ENCODE results near the gene RAB3GAP2.
"Not testable (repeated sequence)": the region's sequence is repeated elsewhere in the genome, so short reads cannot be mapped to it uniquely, and the experiment has no call there.

The RAB3GAP2 gene

GRCh38 chr1:220269036-220269435 lies 3.2 kb downstream of the RAB3GAP2 start:
- TF ChIP-seq SPI1 (IDR thresholded peaks at IDR 0.05; ENCODE audit: low read depth, low read length) = no peak
- TF ChIP-seq POLR2A (IDR thresholded peaks at IDR 0.05; ENCODE audit: low read depth, low read length) = no peak
- no peak for TF ChIP-seq POLR2AphosphoS5 (IDR thresholded peaks at IDR 0.05; ENCODE audit: low read depth, low read length)
- no peak for TF ChIP-seq POU2F2 (IDR thresholded peaks at IDR 0.05; ENCODE audit: low read depth, low read length)
- TF ChIP-seq TAF1 (IDR thresholded peaks at IDR 0.05; ENCODE audit: low read depth, low read length) = no peak
- no peak for TF ChIP-seq PAX5 (IDR thresholded peaks at IDR 0.05; ENCODE audit: insufficient read depth, low read length, severe bottlenecking)
- DNase-seq (ENCODE audit: insufficient read length, low spot score) = no peak
- no peak for FAIRE-seq

GRCh38 chr1:220267630-220268029 lies 4.6 kb downstream of the RAB3GAP2 start:
- no peak for FAIRE-seq
- TF ChIP-seq POLR2A (IDR thresholded peaks at IDR 0.05; ENCODE audit: low read depth, low read length) = no peak
- TF ChIP-seq SPI1 (IDR thresholded peaks at IDR 0.05; ENCODE audit: low read depth, low read length) = no peak
- TF ChIP-seq POLR2AphosphoS5 (IDR thresholded peaks at IDR 0.05; ENCODE audit: low read depth, low read length) = no peak
- TF ChIP-seq TAF1 (IDR thresholded peaks at IDR 0.05; ENCODE audit: low read depth, low read length) = no peak
- no peak for TF ChIP-seq POU2F2 (IDR thresholded peaks at IDR 0.05; ENCODE audit: low read depth, low read length)
- no peak for TF ChIP-seq PAX5 (IDR thresholded peaks at IDR 0.05; ENCODE audit: insufficient read depth, low read length, severe bottlenecking)
- DNase-seq (ENCODE audit: insufficient read length, low spot score) = no peak

GRCh38 chr1:220260228-220260627 lies 12.0 kb downstream of the RAB3GAP2 start:
- DNase-seq (ENCODE audit: insufficient read length, low spot score); FAIRE-seq: not testable (repeated sequence)

- FAIRE-seq = not testable (repeated sequence)
These were observed 12.5 kb downstream of the RAB3GAP2 start for GRCh38 chr1:220259756-220260155.

GRCh38 chr1:220256194-220256593 lies 16.1 kb downstream of the RAB3GAP2 start:
- not testable (repeated sequence) for DNase-seq (ENCODE audit: insufficient read length, low spot score)

More at GRCh38 chr1:220259756-220260155, 12.5 kb downstream of the RAB3GAP2 start:
- DNase-seq (ENCODE audit: insufficient read length, low spot score) = not testable (repeated sequence)

GRCh38 chr1:220255204-220255603 lies 17.0 kb downstream of the RAB3GAP2 start:
- DNase-seq (ENCODE audit: insufficient read length, low spot score) = no peak
- TF ChIP-seq SPI1 (IDR thresholded peaks at IDR 0.05; ENCODE audit: low read depth, low read length) = peak; percentile 66
- TF ChIP-seq POU2F2 (IDR thresholded peaks at IDR 0.05; ENCODE audit: low read depth, low read length) = no peak
- no peak for TF ChIP-seq PAX5 (IDR thresholded peaks at IDR 0.05; ENCODE audit: insufficient read depth, low read length, severe bottlenecking)
- no peak for TF ChIP-seq POLR2AphosphoS5 (IDR thresholded peaks at IDR 0.05; ENCODE audit: low read depth, low read length)
- TF ChIP-seq TAF1 (IDR thresholded peaks at IDR 0.05; ENCODE audit: low read depth, low read length) = no peak
- no peak for TF ChIP-seq POLR2A (IDR thresholded peaks at IDR 0.05; ENCODE audit: low read depth, low read length)
- FAIRE-seq = no peak

More at GRCh38 chr1:220256194-220256593, 16.1 kb downstream of the RAB3GAP2 start:
- not testable (repeated sequence) for FAIRE-seq

- FAIRE-seq = peak; percentile 75
- DNase-seq (ENCODE audit: insufficient read length, low spot score) = not testable (repeated sequence)
These were observed 19.0 kb downstream of the RAB3GAP2 start for GRCh38 chr1:220253290-220253689.

GRCh38 chr1:220251272-220251671 lies 21.0 kb downstream of the RAB3GAP2 start:
- FAIRE-seq = no peak
- no peak for DNase-seq (ENCODE audit: insufficient read length, low spot score)
- TF ChIP-seq TAF1 (IDR thresholded peaks at IDR 0.05; ENCODE audit: low read depth, low read length) = no peak

GRCh38 chr1:220250681-220251080 lies 21.6 kb downstream of the RAB3GAP2 start:
- no peak for TF ChIP-seq POLR2A (IDR thresholded peaks at IDR 0.05; ENCODE audit: low read depth, low read length)
- TF ChIP-seq TAF1 (IDR thresholded peaks at IDR 0.05; ENCODE audit: low read depth, low read length) = no peak
- no peak for TF ChIP-seq SPI1 (IDR thresholded peaks at IDR 0.05; ENCODE audit: low read depth, low read length)
- TF ChIP-seq PAX5 (IDR thresholded peaks at IDR 0.05; ENCODE audit: insufficient read depth, low read length, severe bottlenecking) = no peak
- no peak for TF ChIP-seq POU2F2 (IDR thresholded peaks at IDR 0.05; ENCODE audit: low read depth, low read length)
- TF ChIP-seq POLR2AphosphoS5 (IDR thresholded peaks at IDR 0.05; ENCODE audit: low read depth, low read length) = no peak

GRCh38 chr1:220249522-220249921 lies 22.7 kb downstream of the RAB3GAP2 start:
- no peak for TF ChIP-seq POLR2A (IDR thresholded peaks at IDR 0.05; ENCODE audit: low read depth, low read length)
- TF ChIP-seq PAX5 (IDR thresholded peaks at IDR 0.05; ENCODE audit: insufficient read depth, low read length, severe bottlenecking) = no peak
- no peak for TF ChIP-seq SPI1 (IDR thresholded peaks at IDR 0.05; ENCODE audit: low read depth, low read length)
- no peak for TF ChIP-seq POU2F2 (IDR thresholded peaks at IDR 0.05; ENCODE audit: low read depth, low read length)
- no peak for TF ChIP-seq POLR2AphosphoS5 (IDR thresholded peaks at IDR 0.05; ENCODE audit: low read depth, low read length)
- no peak for TF ChIP-seq TAF1 (IDR thresholded peaks at IDR 0.05; ENCODE audit: low read depth, low read length)
- FAIRE-seq = no peak
- no peak for DNase-seq (ENCODE audit: insufficient read length, low spot score)

More at GRCh38 chr1:220250681-220251080, 21.6 kb downstream of the RAB3GAP2 start:
- FAIRE-seq (no peak), DNase-seq (ENCODE audit: insufficient read length, low spot score) (no peak)

GRCh38 chr1:220248715-220249265 lies 23.5 kb downstream of the RAB3GAP2 start:
- not testable (repeated sequence) for FAIRE-seq; DNase-seq (ENCODE audit: insufficient read length, low spot score)

- not testable (repeated sequence) for FAIRE-seq; DNase-seq (ENCODE audit: insufficient read length, low spot score)
These were observed 26.4 kb downstream of the RAB3GAP2 start for GRCh38 chr1:220245900-220246299.
